ENCODE data around the gene ITPKB. TPM values are rescaled to one million over a fixed set of nuclear protein-coding genes. Genes with fewer than 3 reads are reported as not detected.

ITPKB gene
- total RNA-seq, 1 donor = 6.2 TPM

- Histone ChIP-seq H3K4me3 (ENCODE audit: insufficient read depth, low read length) (no peak overlapping the region), H3K4me2 (ENCODE audit: insufficient read depth, low read length) (no peak overlapping the region)
Observed at GRCh38 chr1:226593541-226593940, 145.5 kb downstream of the ITPKB start.

GRCh38 chr1:226590614-226591013 is 148.5 kb downstream of the ITPKB start:
- no peak for DNase-seq (ENCODE audit: insufficient read length, low spot score, missing footprints)

More at GRCh38 chr1:226593541-226593940, 145.5 kb downstream of the ITPKB start:
- Histone ChIP-seq H3K36me3 (ENCODE audit: insufficient read depth, low read length) (no peaks in the 10 kb centered on the region), H3K27ac (ENCODE audit: low read depth, low read length) (no peak overlapping the region), H2AFZ (ENCODE audit: low read length) (no peak overlapping the region), H3K27me3 (ENCODE audit: insufficient read depth, low read length) (no peaks in the 10 kb centered on the region), H3K4me1 (ENCODE audit: insufficient read depth, low read length) (no peaks in the 10 kb centered on the region), H3K9me3 (ENCODE audit: low read depth, low read length) (no peaks in the 10 kb centered on the region), H3K79me2 (ENCODE audit: insufficient read depth, low read length) (no peaks in the 10 kb centered on the region), H4K20me1 (ENCODE audit: insufficient read depth, low read length) (no peaks in the 10 kb centered on the region)
- TF ChIP-seq CTCF (IDR thresholded peaks at IDR 0.05; ENCODE audit: extremely low read depth, low read depth, low read length) = no peak
- DNase-seq (ENCODE audit: insufficient read length, low spot score, missing footprints) = no peak

DNA sequence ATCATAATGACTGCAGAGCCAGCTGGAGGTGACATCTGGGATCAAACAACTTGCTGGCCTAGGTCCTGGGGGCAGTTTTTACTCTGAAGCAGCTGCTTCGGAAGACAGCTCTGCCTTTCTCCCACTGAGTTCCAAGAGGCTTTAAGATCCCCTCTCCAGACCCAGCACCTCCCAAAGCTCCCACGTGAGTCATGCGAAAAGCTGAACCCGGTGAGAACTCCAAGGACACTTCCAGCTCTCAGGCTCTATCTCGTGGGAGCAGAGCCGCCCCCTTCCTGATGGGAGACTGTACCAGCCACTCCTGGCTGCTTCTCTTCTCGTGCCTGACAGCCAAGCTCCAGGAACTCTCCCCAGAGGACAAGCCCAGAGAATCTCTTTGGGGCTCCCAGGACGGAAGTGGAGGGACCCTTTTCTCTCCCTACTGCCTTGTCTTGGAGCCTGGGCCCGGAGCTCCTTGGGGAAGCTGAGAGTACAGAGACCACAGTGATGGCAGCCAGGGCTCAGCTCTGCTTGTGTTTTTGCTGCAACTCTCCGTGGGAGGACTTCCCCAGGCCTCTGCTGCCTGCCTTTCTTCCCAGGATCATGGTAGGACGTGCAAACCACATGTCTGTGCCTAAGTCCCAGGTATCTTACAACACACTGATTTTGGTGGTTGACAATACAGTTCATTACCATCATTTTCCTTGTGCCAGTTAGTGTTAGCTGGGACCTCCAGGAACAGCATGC is 149.9 kb downstream of the ITPKB start:
- H3K27me3 ChIP-seq (ENCODE audit: insufficient read depth, low read length) = peaks cover 3% of the 10 kb centered on the region
- no peak overlapping the region for H3K27ac ChIP-seq (ENCODE audit: low read depth, low read length)
- TF ChIP-seq CTCF (IDR thresholded peaks at IDR 0.05; ENCODE audit: extremely low read depth, low read depth, low read length) = no peak
- H3K4me3 ChIP-seq (ENCODE audit: insufficient read depth, low read length) = no peak overlapping the region
- DNase-seq (ENCODE audit: insufficient read length, low spot score, missing footprints) = peak; percentile 78
- H3K9me3 ChIP-seq (ENCODE audit: low read depth, low read length) = no peaks in the 10 kb centered on the region
- H3K79me2 ChIP-seq (ENCODE audit: insufficient read depth, low read length) = no peaks in the 10 kb centered on the region
- H2AFZ ChIP-seq (ENCODE audit: low read length) = no peak overlapping the region
- no peaks in the 10 kb centered on the region for H3K36me3 ChIP-seq (ENCODE audit: insufficient read depth, low read length)
- H3K4me2 ChIP-seq (ENCODE audit: insufficient read depth, low read length) = no peak overlapping the region
- no peaks in the 10 kb centered on the region for H4K20me1 ChIP-seq (ENCODE audit: insufficient read depth, low read length)
- no peaks in the 10 kb centered on the region for H3K4me1 ChIP-seq (ENCODE audit: insufficient read depth, low read length)

More at GRCh38 chr1:226590614-226591013, 148.5 kb downstream of the ITPKB start:
- no peak overlapping the region for H3K27ac ChIP-seq (ENCODE audit: low read depth, low read length)
- H3K4me2 ChIP-seq (ENCODE audit: insufficient read depth, low read length) = no peak overlapping the region
- H3K9me3 ChIP-seq (ENCODE audit: low read depth, low read length) = no peaks in the 10 kb centered on the region
- no peaks in the 10 kb centered on the region for H4K20me1 ChIP-seq (ENCODE audit: insufficient read depth, low read length)
- no peak overlapping the region for H3K4me3 ChIP-seq (ENCODE audit: insufficient read depth, low read length)
- no peak for TF ChIP-seq CTCF (IDR thresholded peaks at IDR 0.05; ENCODE audit: extremely low read depth, low read depth, low read length)
- H3K4me1 ChIP-seq (ENCODE audit: insufficient read depth, low read length) = no peaks in the 10 kb centered on the region
- no peaks in the 10 kb centered on the region for H3K79me2 ChIP-seq (ENCODE audit: insufficient read depth, low read length)
- no peaks in the 10 kb centered on the region for H3K36me3 ChIP-seq (ENCODE audit: insufficient read depth, low read length)
- no peak overlapping the region for H2AFZ ChIP-seq (ENCODE audit: low read length)
- H3K27me3 ChIP-seq (ENCODE audit: insufficient read depth, low read length) = peaks cover 3% of the 10 kb centered on the region

GRCh38 chr1:226588484-226588883 is 150.6 kb downstream of the ITPKB start:
- no peaks in the 10 kb centered on the region for H3K4me1 ChIP-seq (ENCODE audit: insufficient read depth, low read length)
- H2AFZ ChIP-seq (ENCODE audit: low read length) = no peak overlapping the region
- H3K27me3 ChIP-seq (ENCODE audit: insufficient read depth, low read length) = peaks cover 3% of the 10 kb centered on the region
- H3K27ac ChIP-seq (ENCODE audit: low read depth, low read length) = no peak overlapping the region
- DNase-seq (ENCODE audit: insufficient read length, low spot score, missing footprints) = no peak
- H3K79me2 ChIP-seq (ENCODE audit: insufficient read depth, low read length) = no peaks in the 10 kb centered on the region
- no peaks in the 10 kb centered on the region for H4K20me1 ChIP-seq (ENCODE audit: insufficient read depth, low read length)
- TF ChIP-seq CTCF (IDR thresholded peaks at IDR 0.05; ENCODE audit: extremely low read depth, low read depth, low read length) = no peak
- H3K4me3 ChIP-seq (ENCODE audit: insufficient read depth, low read length) = no peak overlapping the region
- no peaks in the 10 kb centered on the region for H3K9me3 ChIP-seq (ENCODE audit: low read depth, low read length)
- no peak overlapping the region for H3K4me2 ChIP-seq (ENCODE audit: insufficient read depth, low read length)
- no peaks in the 10 kb centered on the region for H3K36me3 ChIP-seq (ENCODE audit: insufficient read depth, low read length)
